GM18507 (cell line): Measurements from ENCODE around the gene SDHB.
"Not testable (repeated sequence)": the region's sequence is repeated elsewhere in the genome, so short reads cannot be mapped to it uniquely, and the experiment has no call there.

Experiments
- DNase-seq: peaks from one replicate; pipeline ENCODE4 v3.0.0; 2011; ENCODE audit warnings: low read depth; ENCODE audit not compliant: insufficient read length; ENCODE audit errors: extremely low spot score
- FAIRE-seq: peaks from 2 replicates; lab custom pipeline; 2011; peaks lifted over from hg19 to GRCh38; lab: Jason Lieb, UNC

SDHB gene

DNA sequence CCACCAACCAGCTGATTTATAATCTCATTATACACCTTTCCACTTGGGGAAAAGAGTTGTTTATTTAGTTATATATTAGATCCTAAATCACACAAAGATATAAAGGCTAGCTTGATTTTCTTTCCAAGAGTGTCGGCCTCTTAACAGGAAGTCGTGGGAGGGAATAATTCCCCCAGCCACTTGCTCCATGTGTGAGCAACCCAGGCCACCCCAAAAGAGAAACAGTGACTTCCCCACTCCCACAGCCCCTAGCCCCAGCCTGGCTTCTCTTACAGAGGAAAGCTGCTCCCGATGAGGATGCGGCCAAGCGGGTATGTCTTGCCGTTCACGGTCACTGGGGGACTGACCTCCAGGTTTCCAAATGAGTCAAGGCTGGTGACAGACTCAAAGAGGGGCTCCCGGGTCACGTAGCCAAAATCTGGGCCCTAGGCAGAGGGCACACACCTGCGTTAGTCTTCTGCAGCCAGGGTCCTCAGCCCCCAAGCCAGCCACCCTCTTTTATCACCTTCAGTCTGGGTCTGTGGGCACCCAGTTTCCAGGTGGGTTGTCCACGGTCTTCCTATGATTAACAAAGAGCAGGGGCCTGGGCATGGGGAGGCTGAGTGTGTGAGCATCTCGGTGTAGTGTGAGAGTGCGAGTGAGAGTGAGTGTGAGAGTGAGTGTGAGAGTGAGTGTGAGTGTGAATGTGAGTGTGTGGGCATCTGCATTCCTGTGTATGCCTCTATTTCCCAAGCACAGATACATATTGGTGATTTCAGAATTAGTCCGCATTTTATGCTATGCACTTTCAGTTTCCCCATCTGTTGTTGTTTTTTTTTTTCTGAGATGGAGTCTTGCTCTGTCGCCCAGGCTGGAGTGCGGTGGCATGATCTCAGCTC lies 25.4 kb upstream of the SDHB start:
- DNase-seq = no peak
- no peak for FAIRE-seq

DNA sequence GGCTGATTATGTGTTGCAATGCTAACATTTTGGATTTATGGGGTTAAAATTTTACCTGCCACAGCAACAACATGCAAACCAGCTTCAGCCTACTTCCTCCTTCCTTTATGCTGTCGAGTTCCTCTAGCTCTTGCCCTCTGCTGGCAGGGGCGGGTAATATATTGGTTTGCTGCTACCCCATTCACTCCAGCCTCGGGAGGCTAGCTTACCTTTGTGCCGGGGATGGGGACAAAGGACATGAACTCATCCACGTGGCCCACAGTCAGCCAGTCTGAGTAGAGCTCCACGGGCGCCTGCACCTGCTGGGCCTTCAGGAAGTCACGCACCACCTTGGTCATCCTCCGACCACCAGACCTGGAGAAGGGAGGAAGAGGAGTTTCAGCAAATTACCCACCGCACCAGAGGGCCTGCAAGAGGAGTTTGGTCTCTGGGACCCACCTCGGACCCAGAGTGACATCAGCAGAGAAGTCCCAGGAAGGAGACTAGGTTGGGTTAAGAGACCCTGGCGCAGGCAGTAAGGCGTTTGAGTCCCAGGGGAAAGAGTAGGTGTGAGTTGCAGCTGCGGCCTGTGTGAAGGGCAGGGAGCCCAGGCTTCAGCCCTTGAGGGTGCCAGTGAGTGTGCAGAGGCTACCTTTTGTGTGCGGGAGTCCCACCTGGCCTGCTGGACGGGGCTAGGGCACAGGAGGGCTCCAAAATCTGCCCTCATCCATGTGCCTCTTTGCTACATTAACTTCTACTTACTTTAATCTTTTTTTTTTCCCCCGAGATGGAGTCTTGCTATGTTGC lies 21.8 kb upstream of the SDHB start:
- peak; percentile 52 for DNase-seq

DNA sequence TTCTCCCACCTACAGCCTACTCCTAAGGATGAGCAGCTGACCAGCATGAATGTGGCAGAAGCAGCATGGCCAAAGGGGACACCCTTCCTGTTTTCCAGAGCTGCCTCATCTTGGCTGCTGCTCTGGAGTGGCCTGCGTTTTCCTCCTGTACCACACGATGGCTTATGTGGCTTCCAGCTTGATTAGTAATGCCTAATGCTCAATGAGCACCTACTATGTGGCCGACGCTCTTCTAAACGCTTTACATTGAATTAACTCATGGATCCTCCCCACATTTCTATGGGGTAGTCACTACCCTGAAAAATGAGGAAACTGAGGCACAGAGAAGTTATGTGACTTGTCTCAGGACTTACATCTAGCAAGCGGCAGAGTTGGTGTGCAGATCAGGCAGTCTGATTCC lies 18.0 kb upstream of the SDHB start:
- FAIRE-seq = no peak
- no peak for DNase-seq

More for the DNA sequence above, 21.8 kb upstream of the SDHB start:
- peak; percentile 87 for FAIRE-seq

DNA sequence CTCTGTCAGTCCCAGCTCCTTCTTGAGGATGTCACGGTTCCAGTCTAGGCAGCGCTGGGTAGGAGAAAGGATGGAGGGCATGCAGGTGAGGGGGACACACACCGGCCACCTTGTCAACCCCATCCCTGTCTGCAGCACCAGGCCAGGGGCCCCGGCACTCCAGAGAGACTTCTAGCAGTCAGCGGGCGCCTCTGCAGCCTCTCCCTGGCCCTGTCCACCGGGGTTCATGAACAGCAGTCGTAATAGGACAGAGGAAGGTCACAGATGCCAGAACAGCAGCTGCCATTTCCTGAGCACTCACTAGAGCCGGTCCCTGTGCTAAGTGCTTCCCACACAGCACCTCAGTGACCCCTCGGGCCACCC lies 16.3 kb upstream of the SDHB start:
- no peak for FAIRE-seq
- DNase-seq = no peak

DNA sequence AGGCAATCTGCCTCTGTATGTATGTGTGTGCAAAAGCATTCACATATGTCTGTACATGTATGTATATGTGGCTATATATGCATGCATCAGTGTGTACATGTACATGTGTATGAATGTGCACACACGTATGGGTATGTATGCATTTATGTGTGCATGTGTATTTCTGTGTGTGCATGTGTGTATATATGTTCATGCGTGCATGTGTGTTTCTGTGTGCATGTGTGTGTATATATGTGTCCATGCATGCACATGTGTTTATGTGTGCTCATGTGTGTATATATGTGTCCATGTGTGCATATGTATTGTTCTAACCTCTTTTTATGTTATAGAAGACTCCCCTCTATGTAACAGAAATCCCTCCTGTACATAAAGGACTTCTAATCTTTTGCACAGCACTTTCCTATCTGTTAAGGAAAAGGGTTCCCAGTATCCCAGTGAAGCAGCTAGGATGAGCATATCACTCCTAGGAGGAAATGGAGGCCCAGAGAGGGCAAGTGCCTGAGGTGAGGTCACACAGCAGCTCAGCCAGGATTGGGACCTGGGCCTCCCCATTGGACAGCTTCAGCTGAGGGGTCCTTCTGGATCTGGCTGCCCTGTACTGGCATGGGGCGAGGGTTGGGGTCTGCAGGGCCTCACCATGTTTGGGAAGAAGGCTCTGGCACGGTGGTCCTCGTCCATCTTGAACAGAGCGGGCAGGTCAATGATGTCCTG lies 15.8 kb upstream of the SDHB start:
- DNase-seq = no peak
- FAIRE-seq = no peak

DNA sequence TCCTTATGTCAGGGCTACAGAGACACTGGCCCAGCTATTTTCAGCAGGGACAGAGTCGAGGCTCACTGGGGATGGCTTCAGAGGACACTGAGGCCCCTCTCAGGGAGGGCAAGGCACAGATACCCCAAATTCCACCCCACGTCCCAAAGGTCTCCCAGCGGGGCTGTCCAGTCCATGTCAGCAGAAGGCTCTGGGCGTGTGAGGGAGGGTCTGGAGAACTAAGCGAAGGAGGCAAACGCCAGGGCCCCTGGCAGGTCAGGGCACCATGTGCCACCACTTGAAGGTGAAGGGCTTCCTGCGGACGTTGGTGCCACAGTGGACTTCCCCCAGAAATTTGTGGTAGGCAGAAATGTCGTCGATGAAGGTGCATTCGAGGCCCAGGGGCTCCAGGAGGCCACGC lies 15.0 kb upstream of the SDHB start:
- no peak for FAIRE-seq

DNA sequence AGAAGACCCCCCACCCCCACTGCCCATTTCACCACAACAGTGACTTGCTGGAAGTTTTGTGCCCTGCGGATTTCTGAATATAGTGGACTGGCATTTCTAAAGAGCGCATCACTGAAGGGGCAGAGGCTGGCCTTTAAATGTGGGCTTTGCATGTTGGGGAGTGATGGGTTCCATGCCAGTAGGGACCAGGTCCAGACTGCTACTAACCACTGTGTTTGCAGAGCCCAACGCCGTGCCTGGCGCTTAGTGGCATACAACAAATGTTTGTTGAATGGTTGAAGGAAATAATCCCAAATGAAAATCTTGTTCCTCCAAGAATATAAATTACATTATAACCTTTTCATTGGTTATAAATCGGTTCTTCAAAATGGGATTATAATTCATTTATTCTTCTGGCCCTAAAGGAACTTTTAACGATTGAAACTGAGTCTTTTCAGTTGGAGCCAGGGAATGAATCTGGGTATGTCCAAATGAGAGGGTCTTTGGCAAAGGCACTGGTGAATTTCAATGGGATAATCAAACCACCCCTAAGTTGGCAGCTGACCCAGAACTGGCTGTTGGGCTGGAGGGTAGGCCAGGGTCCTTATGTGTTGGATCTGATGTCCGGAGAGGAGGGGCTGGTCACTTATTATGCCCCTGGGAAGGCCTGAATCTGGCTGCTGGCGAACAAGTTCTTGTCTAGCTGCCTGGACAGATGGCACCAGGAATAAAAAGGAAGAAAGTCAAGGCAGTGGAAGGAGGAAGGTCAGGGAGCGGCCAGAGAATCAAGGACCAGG lies 13.8 kb upstream of the SDHB start:
- FAIRE-seq (no peak), DNase-seq (no peak)

More for the DNA sequence above, 15.0 kb upstream of the SDHB start:
- DNase-seq = no peak

DNA sequence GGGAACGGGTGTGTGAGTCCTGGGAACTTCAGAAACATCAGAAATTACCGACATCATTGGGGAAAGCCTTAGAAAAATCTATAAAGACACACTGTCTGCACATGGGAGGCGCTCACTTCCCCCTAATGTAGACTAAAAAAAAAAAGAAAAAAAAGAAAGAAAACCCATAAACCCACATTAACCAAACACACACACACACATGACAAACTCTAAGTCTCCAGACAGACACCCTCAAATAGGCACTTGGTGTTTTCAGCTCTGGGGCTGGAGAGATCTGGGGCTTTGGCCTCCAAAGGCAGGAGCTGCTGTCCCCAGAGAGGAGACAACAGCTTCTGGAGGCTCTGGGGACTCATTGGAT lies 13.2 kb upstream of the SDHB start:
- DNase-seq (no peak), FAIRE-seq (no peak)

DNA sequence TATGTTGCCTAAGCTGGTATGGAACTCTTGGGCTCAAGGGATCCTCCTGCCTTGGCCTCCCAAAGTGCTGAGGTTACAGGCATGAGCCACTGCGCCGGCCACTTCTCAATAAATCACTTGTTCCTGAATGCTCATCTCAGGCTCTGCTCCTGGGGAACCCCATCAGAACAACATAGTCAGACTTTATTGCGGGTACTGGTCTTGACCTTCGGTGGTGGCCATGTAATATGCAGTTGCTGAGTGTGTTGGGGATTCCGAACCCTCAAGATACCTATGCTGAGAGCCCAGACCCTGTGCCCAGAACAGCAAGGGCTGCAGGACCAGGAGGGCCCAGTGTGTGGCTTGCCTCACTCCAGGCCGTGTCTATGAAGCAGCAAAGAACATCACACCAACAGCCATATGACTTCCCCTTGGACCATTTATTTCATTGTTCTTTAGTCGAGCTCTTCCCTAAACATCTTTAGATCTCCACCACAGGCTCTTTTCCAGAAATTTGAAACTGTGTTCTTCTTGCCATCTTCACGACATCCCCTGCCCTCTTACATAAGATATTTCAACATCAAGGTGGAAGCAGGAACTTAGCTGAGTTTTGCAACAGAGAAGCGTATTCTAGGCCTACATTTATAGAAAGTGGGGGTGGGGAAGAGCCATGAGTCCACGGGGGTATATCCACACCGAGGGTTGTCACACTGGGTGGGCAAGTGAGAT lies 12.7 kb upstream of the SDHB start:
- DNase-seq (no peak), FAIRE-seq (no peak)

DNA sequence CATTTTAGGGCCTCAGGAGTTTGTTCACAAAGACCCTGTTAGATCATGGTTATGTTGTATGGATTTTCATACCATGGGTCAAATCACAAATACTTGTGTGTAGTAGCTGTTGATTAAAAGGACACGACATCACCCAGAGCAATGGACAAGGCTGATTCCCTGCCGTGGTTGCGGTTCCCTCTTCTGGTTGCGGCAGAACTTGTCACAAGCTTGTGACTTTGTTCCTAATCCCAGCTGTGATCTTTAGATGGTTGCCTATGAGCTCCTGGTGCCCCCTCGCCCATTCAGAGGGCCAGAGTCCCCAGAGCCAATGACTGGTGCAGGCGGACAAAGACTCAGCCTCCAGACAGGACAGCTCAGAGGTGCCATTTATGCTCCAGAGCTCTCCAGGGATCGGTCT lies 11.8 kb upstream of the SDHB start:
- FAIRE-seq (no peak), DNase-seq (no peak)

DNA sequence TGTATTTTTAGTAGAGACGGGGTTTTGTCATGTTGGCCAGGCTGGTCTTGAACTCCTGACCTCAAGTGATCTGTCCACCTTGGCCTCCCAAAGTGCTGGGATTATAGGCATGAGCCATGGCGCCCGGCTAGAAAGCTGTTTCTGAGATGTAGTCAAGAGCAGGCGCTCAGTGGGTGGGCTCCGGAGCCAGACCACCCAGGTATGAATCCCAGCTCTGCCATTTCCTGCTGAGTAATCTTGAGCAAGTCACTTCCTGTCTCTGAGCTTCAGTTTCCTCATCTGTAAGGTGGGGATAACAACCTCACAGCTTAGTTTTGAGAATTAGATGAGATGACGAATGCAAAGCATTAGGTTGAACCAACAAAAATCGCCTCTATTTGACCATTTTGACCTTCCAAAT lies 8.9 kb upstream of the SDHB start:
- FAIRE-seq = peak; percentile 12
- not testable (repeated sequence) for DNase-seq

DNA sequence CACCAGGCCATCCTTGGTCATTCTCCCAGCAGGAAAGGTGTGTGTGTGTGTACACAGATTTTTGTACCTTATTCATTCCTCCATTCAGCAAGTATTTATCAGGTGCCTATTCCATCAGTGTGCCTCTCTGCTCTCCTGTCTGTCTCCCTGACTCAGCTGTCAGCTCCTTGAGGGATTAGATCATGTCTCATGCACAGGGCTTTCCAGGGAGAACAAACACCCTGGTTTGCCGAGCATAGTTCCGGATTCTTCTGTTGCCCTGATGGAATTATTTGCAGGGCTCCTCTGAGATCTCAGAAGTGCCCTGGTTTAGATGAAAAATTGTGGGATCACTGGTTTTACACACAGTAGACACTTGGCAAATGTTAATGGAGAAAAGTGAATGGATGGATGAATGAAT lies 8.1 kb upstream of the SDHB start:
- no peak for FAIRE-seq
- DNase-seq = no peak

DNA sequence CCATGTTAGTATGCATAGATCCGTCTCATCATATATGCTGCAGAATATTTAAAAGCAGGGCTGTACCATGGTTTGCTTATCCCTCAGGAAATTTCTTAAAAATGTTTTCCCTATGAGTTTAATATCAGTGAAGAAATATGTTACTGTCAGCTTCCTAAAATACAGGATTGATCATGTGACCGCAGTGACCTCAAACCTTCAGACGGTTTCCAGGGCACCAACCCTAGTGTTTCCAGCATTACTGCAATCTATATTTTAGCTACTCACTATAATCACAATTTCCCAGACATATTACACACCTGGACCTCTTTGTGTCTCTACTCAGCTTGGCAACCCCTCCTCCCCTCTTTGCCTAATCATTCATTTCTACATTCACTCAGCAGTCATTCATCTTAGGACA lies 7.7 kb upstream of the SDHB start:
- DNase-seq = no peak
- FAIRE-seq = no peak

DNA sequence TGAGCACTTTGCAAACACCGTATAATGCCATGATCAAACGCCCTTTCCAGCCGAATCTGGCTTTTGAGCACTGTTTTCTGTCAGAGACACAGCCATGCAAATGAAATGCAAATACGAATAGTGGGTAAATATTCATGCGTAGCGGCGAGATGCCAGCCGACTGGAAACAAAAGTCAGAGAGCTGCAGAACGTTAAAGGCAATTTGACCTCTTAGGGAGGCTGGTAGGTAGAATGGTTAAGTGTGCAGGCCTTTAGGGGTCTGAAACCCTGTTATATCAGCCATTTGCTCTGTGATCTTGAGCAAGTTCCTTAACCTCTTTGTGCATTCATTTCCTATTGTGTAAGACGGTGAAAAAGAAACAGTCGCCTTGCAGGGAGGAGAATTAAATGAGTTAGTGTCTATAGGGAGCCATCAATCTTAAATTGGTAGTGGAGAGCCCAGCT lies 6.5 kb upstream of the SDHB start:
- FAIRE-seq (peak; percentile 33), DNase-seq (no peak)

DNA sequence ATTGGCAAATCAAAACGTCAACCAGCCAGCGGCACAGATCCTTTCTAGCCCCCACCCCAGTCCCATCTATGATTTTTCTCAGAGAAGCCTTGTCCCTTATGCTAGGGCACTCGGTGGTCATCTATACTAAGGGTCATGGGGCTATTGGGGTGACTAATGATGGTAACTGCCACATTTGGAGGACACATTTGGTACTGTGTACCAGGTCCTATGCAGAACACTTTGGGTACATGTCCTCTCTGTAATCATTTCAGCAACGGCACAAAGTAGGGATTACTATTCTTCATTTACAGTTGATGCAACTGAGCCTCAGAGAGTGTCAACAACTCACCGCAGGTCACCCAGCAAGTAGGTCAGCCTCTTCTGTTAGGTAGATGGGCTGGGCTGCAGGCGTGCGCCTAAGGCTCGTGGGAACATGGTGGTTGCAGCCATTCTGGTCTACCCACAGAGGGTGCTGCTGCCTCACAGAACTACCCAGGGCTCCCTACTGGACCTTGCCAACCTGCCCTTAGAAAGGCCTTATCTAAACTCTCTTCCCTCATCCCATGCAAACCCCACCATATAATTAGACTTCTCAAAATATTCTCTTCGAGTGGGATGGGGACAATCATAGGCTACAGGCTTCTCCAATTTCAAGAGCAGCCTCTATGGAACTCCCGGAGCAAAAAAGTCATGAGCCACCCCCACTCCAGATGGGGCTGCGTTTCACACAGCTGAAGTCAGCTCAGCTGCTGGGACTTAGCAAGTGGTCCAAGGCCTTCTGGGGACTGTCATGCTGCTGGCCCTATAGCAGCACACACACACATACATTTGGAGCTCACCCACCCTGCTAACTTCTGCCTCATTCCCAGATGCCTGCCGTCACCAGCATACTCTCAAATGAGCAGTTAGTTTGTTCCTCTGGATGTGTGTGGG lies 5.8 kb upstream of the SDHB start:
- FAIRE-seq (peak; percentile 93), DNase-seq (peak; percentile 49)

DNA sequence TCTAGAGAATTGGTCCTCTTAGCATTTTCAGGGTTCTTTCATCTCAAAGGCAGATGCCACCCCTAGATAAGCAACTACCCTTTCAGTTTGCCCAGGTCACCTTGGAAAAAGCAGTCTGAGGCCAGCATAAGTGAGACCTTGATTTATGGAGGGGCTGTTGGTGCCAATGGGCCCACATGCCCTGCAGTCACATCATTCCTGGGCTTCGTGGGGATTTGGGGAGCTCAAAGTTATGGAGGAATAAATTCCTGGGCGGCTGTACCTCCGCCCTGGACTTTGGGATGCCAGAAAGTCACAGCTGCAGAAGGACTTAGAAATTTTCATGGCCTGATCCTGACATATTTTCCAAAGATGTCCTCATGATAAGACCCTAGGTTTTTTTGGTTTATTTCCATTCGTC lies 2.7 kb upstream of the SDHB start:
- no peak for DNase-seq

DNA sequence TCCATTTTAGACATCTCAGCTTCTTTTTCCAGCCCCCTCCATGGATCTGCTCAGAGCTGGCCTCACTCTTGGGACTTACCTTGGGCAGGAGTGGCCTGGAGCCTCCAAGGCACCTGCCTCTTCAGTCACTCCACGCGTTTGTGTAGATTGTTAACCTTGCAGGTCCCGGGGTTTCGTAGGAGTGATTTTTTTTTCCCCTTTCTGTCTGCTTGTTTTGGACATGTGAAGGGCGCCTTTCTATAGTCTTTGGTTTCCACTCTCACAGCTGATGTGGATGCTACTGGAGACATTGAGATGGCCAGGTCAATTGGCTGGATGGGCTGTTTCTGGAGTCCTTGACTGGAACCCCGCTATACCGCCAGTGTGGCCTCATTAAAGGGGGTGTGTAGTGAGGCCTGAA lies 2.0 kb upstream of the SDHB start:
- no peak for DNase-seq
- no peak for FAIRE-seq

More for the DNA sequence above, 2.7 kb upstream of the SDHB start:
- FAIRE-seq = no peak

DNA sequence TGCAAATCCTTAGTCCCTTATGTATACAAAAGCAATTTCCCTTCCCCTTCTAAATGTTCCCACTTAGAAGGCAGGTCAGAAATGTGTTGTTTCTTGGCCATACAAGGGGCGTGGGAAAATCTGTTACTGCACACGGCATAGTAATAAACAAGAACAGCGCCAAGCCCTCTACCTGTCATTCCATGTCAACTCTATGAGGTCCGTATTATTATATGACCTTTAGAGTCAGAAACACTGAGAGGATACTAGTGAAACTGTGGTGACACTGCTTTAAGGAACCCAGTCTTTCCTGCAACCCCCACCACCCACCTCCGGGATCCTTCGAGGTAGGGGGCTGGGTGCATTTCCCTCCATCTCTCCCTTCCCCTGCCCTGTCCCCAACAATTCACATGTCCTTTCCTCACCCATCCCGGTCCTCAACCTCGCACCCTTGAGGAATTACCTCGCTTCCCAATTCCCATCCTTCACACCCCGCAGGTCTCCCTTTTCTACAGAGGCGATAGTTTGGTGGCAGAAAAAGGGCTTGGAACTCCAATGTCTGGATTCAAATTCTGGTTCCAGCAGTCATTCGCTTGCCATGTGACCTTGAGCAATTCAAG lies 647 bp downstream of the SDHB start:
- no peak for DNase-seq
- FAIRE-seq = no peak
